HepG2 (cell line): ENCODE results near the gene SLC12A2. TPM values are rescaled to one million over a fixed set of nuclear protein-coding genes. Genes with fewer than 3 reads are reported as not detected.

Experiments used
- HNF4G ChIP-seq, 2 experiments: sonication (generic) in 1 of 2; formaldehyde crosslinking in 1 of 2; IDR thresholded peaks; 2 replicates each; pipeline versions ENCODE4 v1.4.0 to v1.6.1; 2011 to 2020; ENCODE audit warnings: borderline replicate concordance in 2 of 2, low read depth in 2 of 2, mild to moderate bottlenecking in 2 of 2, low read length in 1 of 2, missing genetic modification reagents in 1 of 2, moderate library complexity in 1 of 2
- HOXA3 ChIP-seq: sonication (generic); formaldehyde crosslinking; IDR thresholded peaks from 2 replicates; pipeline ENCODE4 v1.5.0; 2020; ENCODE audit warnings: missing genetic modification reagents
- MBNL3 ChIP-seq: fragments of 250-450 bp; sonication (Bioruptor Pico); conservative IDR thresholded peaks from 2 replicates; pipeline ENCODE4 v1.8.0; 2022; ENCODE audit warnings: mild to moderate bottlenecking, inconsistent platforms
- MEF2D ChIP-seq: sonication (generic); formaldehyde crosslinking; IDR thresholded peaks from 2 replicates; pipeline ENCODE4 v1.5.1; 2020; ENCODE audit warnings: mild to moderate bottlenecking, missing genetic modification reagents
- MEIS1 ChIP-seq: sonication (generic); formaldehyde crosslinking; IDR thresholded peaks from 2 replicates; pipeline ENCODE4 v1.9.0; 2021; ENCODE audit warnings: mild to moderate bottlenecking, missing genetic modification reagents, moderate library complexity, borderline replicate concordance
- SMAD1 ChIP-seq: sonication (generic); formaldehyde crosslinking; IDR thresholded peaks from 2 replicates; pipeline ENCODE4 v1.4.0; 2020; ENCODE audit warnings: missing genetic modification reagents, low read depth, mild to moderate bottlenecking, borderline replicate concordance
- SP140L ChIP-seq: sonication (generic); formaldehyde crosslinking; IDR thresholded peaks from 2 replicates; pipeline ENCODE4 v1.4.0; 2020; ENCODE audit warnings: missing genetic modification reagents, borderline replicate concordance
- SP5 ChIP-seq: IDR thresholded peaks from 2 replicates; pipeline ENCODE4 v1.6.1; 2016; ENCODE audit warnings: low read depth, borderline replicate concordance
- SRSF4 ChIP-seq: fragments of 200-400 bp; formaldehyde crosslinking; IDR thresholded peaks from one replicate; pipeline ENCODE4 v1.6.1; 2018; ENCODE audit warnings: mild to moderate bottlenecking, low read depth, low read length, moderate library complexity; ENCODE audit not compliant: poor library complexity, severe bottlenecking
- TBP ChIP-seq: sonication (generic); formaldehyde crosslinking; IDR thresholded peaks from 2 replicates; pipeline ENCODE4 v1.5.0; 2020; ENCODE audit warnings: missing genetic modification reagents
- TCF7L2 ChIP-seq: IDR thresholded peaks from 2 replicates; pipeline ENCODE4 v1.6.1; 2011; ENCODE audit warnings: mild to moderate bottlenecking, low read depth, low read length, moderate library complexity
- TEAD2 ChIP-seq: sonication (generic); formaldehyde crosslinking; IDR thresholded peaks from 2 replicates; pipeline ENCODE4 v1.9.0; 2021; ENCODE audit warnings: missing genetic modification reagents
- U2AF2 ChIP-seq: fragments of 200-400 bp; formaldehyde crosslinking; IDR thresholded peaks from 2 replicates; pipeline ENCODE4 v1.6.1; 2017; ENCODE audit warnings: low read depth, mild to moderate bottlenecking, low read length
- ZBTB7B ChIP-seq: sonication (generic); formaldehyde crosslinking; IDR thresholded peaks from 2 replicates; pipeline ENCODE4 v1.4.0; 2020; ENCODE audit warnings: missing genetic modification reagents
- ZIK1 ChIP-seq: sonication (generic); formaldehyde crosslinking; IDR thresholded peaks from 2 replicates; pipeline ENCODE4 v1.5.0; 2020; ENCODE audit warnings: mild to moderate bottlenecking, low read depth, missing genetic modification reagents, borderline replicate concordance
- ZMAT3 ChIP-seq: sonication (generic); formaldehyde crosslinking; conservative IDR thresholded peaks from 2 replicates; pipeline ENCODE4 v1.7.0; 2021; ENCODE audit warnings: missing genetic modification reagents
- ZNF724P ChIP-seq: sonication (generic); formaldehyde crosslinking; IDR thresholded peaks from 2 replicates; pipeline ENCODE4 v1.8.0; 2022; ENCODE audit warnings: missing genetic modification reagents, borderline replicate concordance
- ZSCAN21 ChIP-seq: sonication (generic); formaldehyde crosslinking; IDR thresholded peaks from 2 replicates; pipeline ENCODE4 v1.8.0; 2022; ENCODE audit warnings: mild to moderate bottlenecking, missing genetic modification reagents, moderate library complexity, borderline replicate concordance
- ZSCAN30 ChIP-seq: sonication (generic); formaldehyde crosslinking; IDR thresholded peaks from 2 replicates; pipeline ENCODE4 v1.5.0; 2020; ENCODE audit warnings: mild to moderate bottlenecking, missing genetic modification reagents
- polyA plus RNA-seq, 8 experiments: library from polyadenylated mRNA; depleted of rRNA in 3 of 8; stranded (reverse) in 7 of 8; unstranded in 1 of 8; fragments of >200 nt; fragmentation: Illumina TruSeq in 4 of 8; extraction: Trizol in 4 of 8; gene quantifications; 2 replicates each; pipeline versions ENCODE4 v1.2.1 to v1.2.3, GENCODE V29; 2011 to 2016; ENCODE audit warnings: low read depth in 4 of 8, missing spikeins in 1 of 8, mixed read lengths in 1 of 8; ENCODE audit not compliant: insufficient read depth in 1 of 8
- total RNA-seq, 5 experiments: library from RNA; depleted of rRNA; stranded (reverse); fragments of >200 nt; fragmentation: Illumina TruSeq; extraction: Trizol; gene quantifications; 2 replicates each; pipeline ENCODE4 v1.2.3, GENCODE V29; 2016; ENCODE audit warnings: low read depth in 1 of 5
- TF ChIP-seq, protein P1 (sequence below): sonication (generic); formaldehyde crosslinking; IDR thresholded peaks from 2 replicates; pipeline ENCODE4 v1.4.0; 2020; ENCODE audit warnings: missing genetic modification reagents, borderline replicate concordance
- TF ChIP-seq, protein P2 (sequence below): IDR thresholded peaks from 2 replicates; pipeline ENCODE4 v1.6.1; 2016; ENCODE audit warnings: missing compliant biosample characterization, missing genetic modification reagents, borderline replicate concordance
- TF ChIP-seq, protein P3 (sequence below): sonication (generic); formaldehyde crosslinking; IDR thresholded peaks from 2 replicates; pipeline ENCODE4 v1.5.0; 2020; ENCODE audit warnings: missing genetic modification reagents
- TF ChIP-seq, protein P4 (sequence below): IDR thresholded peaks from 2 replicates; pipeline ENCODE4 v1.6.1; 2018; ENCODE audit warnings: missing genetic modification reagents
- TF ChIP-seq, protein P5 (sequence below), 2 experiments: fragments of 450-650 bp in 1 of 2; sonication (generic) in 1 of 2; formaldehyde crosslinking; IDR thresholded peaks; 2 replicates each; pipeline versions ENCODE4 v1.5.0 to v1.8.0; 2020 to 2022; ENCODE audit warnings: mild to moderate bottlenecking in 1 of 2, missing genetic modification reagents in 1 of 2

The SLC12A2 gene
- total and polyA plus RNA-seq, 2 of the 13 experiments (the other 11 are each of a cell fraction or from before 2014, with no cell fraction given), result 4.0 to 9.7 TPM

DNA sequence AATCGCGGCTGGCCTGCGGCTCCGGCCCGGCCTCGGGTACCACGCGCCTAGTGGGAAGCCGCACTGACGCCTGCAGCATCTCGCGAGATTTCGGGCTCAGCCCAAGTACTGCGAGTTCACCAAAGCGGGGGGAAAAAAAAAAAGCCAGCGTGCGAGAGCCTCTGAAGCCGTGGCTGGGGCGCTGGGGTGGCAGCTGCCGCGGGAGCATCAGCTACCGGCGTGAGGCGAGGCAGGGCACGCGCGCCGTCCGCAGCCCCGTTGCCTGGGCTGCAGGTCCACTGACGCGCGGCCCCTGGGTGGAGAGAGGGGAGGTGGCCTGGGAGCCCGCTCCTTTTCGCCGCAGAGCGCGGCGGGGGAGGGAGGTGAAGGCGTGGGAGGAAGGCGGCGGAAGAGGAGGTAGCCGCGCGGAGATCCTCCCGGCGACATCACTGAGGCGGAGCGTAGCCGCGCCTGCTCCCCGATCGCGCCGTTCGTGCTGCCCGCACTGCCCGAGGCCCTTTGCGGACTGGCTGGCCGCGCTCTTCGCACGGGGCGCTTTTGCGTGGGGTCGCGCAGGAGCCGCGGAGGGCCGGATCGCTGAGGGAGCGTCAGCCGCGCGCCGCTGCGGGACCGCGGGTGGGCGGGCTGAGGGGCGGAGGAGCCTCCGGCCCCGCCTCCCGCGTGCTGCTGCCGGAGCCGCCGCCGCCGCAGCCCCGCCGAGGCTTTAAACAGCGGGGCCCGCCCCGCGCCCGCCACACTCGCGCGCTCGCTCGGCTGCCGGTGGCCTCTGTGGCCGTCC lies at the start of gene SLC12A2 (continued):
- TF ChIP-seq, protein P1, sequence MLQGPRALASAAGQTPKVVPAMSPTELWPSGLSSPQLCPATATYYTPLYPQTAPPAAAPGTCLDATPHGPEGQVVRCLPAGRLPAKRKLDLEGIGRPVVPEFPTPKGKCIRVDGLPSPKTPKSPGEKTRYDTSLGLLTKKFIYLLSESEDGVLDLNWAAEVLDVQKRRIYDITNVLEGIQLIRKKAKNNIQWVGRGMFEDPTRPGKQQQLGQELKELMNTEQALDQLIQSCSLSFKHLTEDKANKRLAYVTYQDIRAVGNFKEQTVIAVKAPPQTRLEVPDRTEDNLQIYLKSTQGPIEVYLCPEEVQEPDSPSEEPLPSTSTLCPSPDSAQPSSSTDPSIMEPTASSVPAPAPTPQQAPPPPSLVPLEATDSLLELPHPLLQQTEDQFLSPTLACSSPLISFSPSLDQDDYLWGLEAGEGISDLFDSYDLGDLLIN (CRISPR knock-in tag), result no peak
- TF ChIP-seq MEF2D (CRISPR knock-in tag) (no peak), ZBTB7B (CRISPR knock-in tag) (no peak), HNF4G (IDR thresholded peaks at IDR 0.05; ENCODE audit: borderline replicate concordance, low read depth, low read length) (no peak), HNF4G (CRISPR knock-in tag; IDR thresholded peaks at IDR 0.05; ENCODE audit: borderline replicate concordance, low read depth) (no peak), TCF7L2 (no peak), TEAD2 (CRISPR knock-in tag) (no peak), MBNL3 (CRISPR knock-in tag) (no peak), MEIS1 (CRISPR knock-in tag) (no peak), TBP (CRISPR knock-in tag) (no peak), ZMAT3 (CRISPR knock-in tag) (no peak), HOXA3 (CRISPR knock-in tag) (peak; percentile 23; the same call in 1 of the 2 replicates), SP5 (CRISPR knock-in tag) (no peak), ZSCAN21 (no peak), ZIK1 (CRISPR knock-in tag) (no peak), ZNF724P (CRISPR knock-in tag) (0 out of 2 replicates have a peak, but pooled peaks have one; percentile 46), SRSF4 (no peak), U2AF2 (no peak), SMAD1 (CRISPR knock-in tag) (no peak), ZSCAN30 (CRISPR knock-in tag) (no peak), SP140L (CRISPR knock-in tag) (no peak)
- TF ChIP-seq, protein P2, sequence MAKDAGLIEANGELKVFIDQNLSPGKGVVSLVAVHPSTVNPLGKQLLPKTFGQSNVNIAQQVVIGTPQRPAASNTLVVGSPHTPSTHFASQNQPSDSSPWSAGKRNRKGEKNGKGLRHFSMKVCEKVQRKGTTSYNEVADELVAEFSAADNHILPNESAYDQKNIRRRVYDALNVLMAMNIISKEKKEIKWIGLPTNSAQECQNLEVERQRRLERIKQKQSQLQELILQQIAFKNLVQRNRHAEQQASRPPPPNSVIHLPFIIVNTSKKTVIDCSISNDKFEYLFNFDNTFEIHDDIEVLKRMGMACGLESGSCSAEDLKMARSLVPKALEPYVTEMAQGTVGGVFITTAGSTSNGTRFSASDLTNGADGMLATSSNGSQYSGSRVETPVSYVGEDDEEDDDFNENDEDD (CRISPR knock-in tag), result peak; percentile 49; the same call in 1 of the 2 replicates
- TF ChIP-seq, protein P3, sequence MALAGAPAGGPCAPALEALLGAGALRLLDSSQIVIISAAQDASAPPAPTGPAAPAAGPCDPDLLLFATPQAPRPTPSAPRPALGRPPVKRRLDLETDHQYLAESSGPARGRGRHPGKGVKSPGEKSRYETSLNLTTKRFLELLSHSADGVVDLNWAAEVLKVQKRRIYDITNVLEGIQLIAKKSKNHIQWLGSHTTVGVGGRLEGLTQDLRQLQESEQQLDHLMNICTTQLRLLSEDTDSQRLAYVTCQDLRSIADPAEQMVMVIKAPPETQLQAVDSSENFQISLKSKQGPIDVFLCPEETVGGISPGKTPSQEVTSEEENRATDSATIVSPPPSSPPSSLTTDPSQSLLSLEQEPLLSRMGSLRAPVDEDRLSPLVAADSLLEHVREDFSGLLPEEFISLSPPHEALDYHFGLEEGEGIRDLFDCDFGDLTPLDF, result no peak
- TF ChIP-seq, protein P4, sequence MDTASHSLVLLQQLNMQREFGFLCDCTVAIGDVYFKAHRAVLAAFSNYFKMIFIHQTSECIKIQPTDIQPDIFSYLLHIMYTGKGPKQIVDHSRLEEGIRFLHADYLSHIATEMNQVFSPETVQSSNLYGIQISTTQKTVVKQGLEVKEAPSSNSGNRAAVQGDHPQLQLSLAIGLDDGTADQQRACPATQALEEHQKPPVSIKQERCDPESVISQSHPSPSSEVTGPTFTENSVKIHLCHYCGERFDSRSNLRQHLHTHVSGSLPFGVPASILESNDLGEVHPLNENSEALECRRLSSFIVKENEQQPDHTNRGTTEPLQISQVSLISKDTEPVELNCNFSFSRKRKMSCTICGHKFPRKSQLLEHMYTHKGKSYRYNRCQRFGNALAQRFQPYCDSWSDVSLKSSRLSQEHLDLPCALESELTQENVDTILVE (CRISPR knock-in tag), result no peak
- TF ChIP-seq, protein P5, sequence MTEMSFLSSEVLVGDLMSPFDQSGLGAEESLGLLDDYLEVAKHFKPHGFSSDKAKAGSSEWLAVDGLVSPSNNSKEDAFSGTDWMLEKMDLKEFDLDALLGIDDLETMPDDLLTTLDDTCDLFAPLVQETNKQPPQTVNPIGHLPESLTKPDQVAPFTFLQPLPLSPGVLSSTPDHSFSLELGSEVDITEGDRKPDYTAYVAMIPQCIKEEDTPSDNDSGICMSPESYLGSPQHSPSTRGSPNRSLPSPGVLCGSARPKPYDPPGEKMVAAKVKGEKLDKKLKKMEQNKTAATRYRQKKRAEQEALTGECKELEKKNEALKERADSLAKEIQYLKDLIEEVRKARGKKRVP (CRISPR knock-in tag; IDR thresholded peaks at IDR 0.05), result no peak
